Esophagus muscularis mucosa (tissue), 4 donors: ENCODE data around the gene ORAI3. TPM values are rescaled to one million over a fixed set of nuclear protein-coding genes. Genes with fewer than 3 reads are reported as not detected.
A peak's percentile ranks its signal among the peaks of the same experiment; 100 is the strongest.

Source experiments
- DNase-seq: peaks from one replicate; pipeline ENCODE4 v3.0.0-alpha.2; 2017; ENCODE audit errors: extremely low spot score
- H3K27ac ChIP-seq, 4 donors: fragments of 200-600 bp; sonication (generic); replicated peaks in 1 of 4; 1 replicate in 3 of 4; 2 replicates in 1 of 4; pipeline ENCODE4 v1.5.1; 2016 to 2019; ENCODE audit warnings: mild to moderate bottlenecking in 1 of 4
- H3K27me3 ChIP-seq, 4 donors: fragments of 200-600 bp; sonication (generic); one replicate each; pipeline versions ENCODE4 v1.5.1 to v1.6.0; 2016 to 2019
- H3K36me3 ChIP-seq, 4 donors: fragments of 200-600 bp; sonication (generic); one replicate each; pipeline ENCODE4 v1.5.1; 2016 to 2019
- H3K4me1 ChIP-seq, 4 donors: fragments of 200-600 bp; sonication (generic); one replicate each; pipeline ENCODE4 v1.5.1; 2016 to 2019
- H3K4me3 ChIP-seq, 4 donors: fragments of 200-600 bp; sonication (generic); 1 replicate in 2 of 4; 2 replicates in 2 of 4; pipeline ENCODE4 v1.5.1; 2016 to 2019; ENCODE audit warnings: mild to moderate bottlenecking in 4 of 4, moderate library complexity in 1 of 4
- H3K9me3 ChIP-seq, 4 donors: fragments of 200-600 bp; sonication (generic); 1 replicate in 3 of 4; 2 replicates in 1 of 4; pipeline ENCODE4 v1.5.1; 2016 to 2019
- CTCF ChIP-seq, 3 experiments: fragments of 200-600 bp in 2 of 3; fragments of 450-650 bp in 1 of 3; sonication (generic) in 2 of 3; IDR thresholded peaks; one replicate each; pipeline ENCODE4 v1.5.1; 2017 to 2019; ENCODE audit warnings: antibody characterized with exemption in 3 of 3, mild to moderate bottlenecking in 2 of 3, moderate library complexity in 1 of 3
- EP300 ChIP-seq: sonication (generic); formaldehyde crosslinking; IDR thresholded peaks from one replicate; pipeline ENCODE4 v1.6.1; 2017; ENCODE audit warnings: antibody characterized with exemption
- POLR2A ChIP-seq: fragments of 450-650 bp; IDR thresholded peaks from one replicate; pipeline ENCODE4 v1.6.1; 2017; ENCODE audit warnings: antibody characterized with exemption, moderate library complexity, mild to moderate bottlenecking, low read depth
- POLR2AphosphoS5 ChIP-seq, 2 donors: sonication (generic); formaldehyde crosslinking; IDR thresholded peaks; one replicate each; pipeline ENCODE4 v1.6.1; 2017; ENCODE audit warnings: antibody characterized with exemption in 2 of 2
- WGBS: methylation state at CpG from one replicate; pipeline ENCODE4 v1.1.5; 2018; 5-methylcytosine and 5-hydroxymethylcytosine counted together
- intact Hi-C: fragments of 100-400 bp; cut with DNase I; formaldehyde crosslinking; loops from one replicate; pipeline ENCODE4 v1.15.1; 2023
- total RNA-seq, 4 donors: library from RNA; depleted of rRNA; stranded (reverse); fragments of >200 nt; gene quantifications; one replicate each; pipeline versions ENCODE4 v1.1.0 to v1.2.1, GENCODE V29; 2016

ORAI3 gene
- total RNA-seq, 4 donors from 2014 or later = 33.0 to 56.5 (median 45.8) TPM

GRCh38 chr16:30996985-30997724 lies 48.3 kb downstream of the ORAI3 start:
- Histone ChIP-seq H3K9me3 (no peaks in the 10 kb centered on the region), H3K4me1 (peaks cover 13 to 23% (median 20%) of the 10 kb centered on the region in 4 donors), H3K36me3 (no peaks in the 10 kb centered on the region), H3K27ac (peak overlapping the region; percentile 80 to 87 (median 83)), H3K27me3 (peaks cover 0 to 5% (median 0%) of the 10 kb centered on the region in 4 donors), H3K4me3 (peak overlapping the region; percentile 60 to 70 (median 64))
- TF ChIP-seq CTCF (IDR thresholded peaks at IDR 0.05) = no peak
- TF ChIP-seq POLR2AphosphoS5 (IDR thresholded peaks at IDR 0.05) = peak; percentile 59 to 86
- TF ChIP-seq EP300 = no peak
- WGBS = 4% methylated on average over 20 of the region's 60 CpGs
- intact Hi-C loops = loop anchor here (5.0 kb wide), 1 partner anchor 35 kb away; the partner anchor contains the start of gene STX4
- DNase-seq = peak; percentile 96

- Histone ChIP-seq H3K27me3 (peaks cover 0 to 7% (median 0%) of the 10 kb centered on the region in 4 donors), H3K4me3 (peak overlapping the region; percentile 60 to 70 (median 64)), H3K36me3 (no peaks in the 10 kb centered on the region), H3K4me1 (peaks cover 13 to 23% (median 20%) of the 10 kb centered on the region in 4 donors), H3K9me3 (no peaks in the 10 kb centered on the region), H3K27ac (peak overlapping the region; percentile 80 to 87 (median 83))
- 51% methylated on average over 21 of the region's 21 CpGs for WGBS
- TF ChIP-seq CTCF (IDR thresholded peaks at IDR 0.05) (no peak), EP300 (no peak), POLR2A (no peak), POLR2AphosphoS5 (IDR thresholded peaks at IDR 0.05) (no peak)
- intact Hi-C loops = loop anchor here (5.0 kb wide), 1 partner anchor 34 kb away; the partner anchor contains the start of gene STX4
- no peak for DNase-seq
Measured at GRCh38 chr16:30997725-30998711, 49.1 kb downstream of the ORAI3 start.

- no peak for DNase-seq
- no peak for TF ChIP-seq EP300
- TF ChIP-seq POLR2AphosphoS5 (IDR thresholded peaks at IDR 0.05) = no peak
- TF ChIP-seq CTCF (IDR thresholded peaks at IDR 0.05) = no peak
- TF ChIP-seq POLR2A = no peak
- Histone ChIP-seq H3K36me3 (no peaks in the 10 kb centered on the region), H3K27me3 (peaks cover 0 to 7% (median 0%) of the 10 kb centered on the region in 4 donors), H3K4me3 (no peak overlapping the region), H3K4me1 (peaks cover 13 to 23% (median 20%) of the 10 kb centered on the region in 4 donors), H3K9me3 (no peaks in the 10 kb centered on the region), H3K27ac (peak overlapping the region in 3 of 4 donors; percentile 80 to 87 (median 84))
- 75% methylated on average over 6 of the region's 6 CpGs for WGBS
- intact Hi-C loops = loop anchor here (5.0 kb wide), 1 partner anchor 33 kb away; the partner anchor contains the start of gene STX4
Measured at GRCh38 chr16:30998852-30999761, 50.2 kb downstream of the ORAI3 start.
